Pancreas (tissue), 10 donors: Measurements from ENCODE around the gene SPATS2. TPM values are rescaled to one million over a fixed set of nuclear protein-coding genes. Genes with fewer than 3 reads are reported as not detected.
"Not testable (repeated sequence)": the region's sequence is repeated elsewhere in the genome, so short reads cannot be mapped to it uniquely, and the experiment has no call there.

Source experiments
- ATAC-seq, 4 donors: fragments of 200-7000 bp; cut with Tn5 transposase; one replicate each; pipeline versions ENCODE4 v1.8.0 to v1.9.1; 2020; ENCODE audit warnings: mild to moderate bottlenecking in 4 of 4, moderate library complexity in 4 of 4
- DNase-seq, 6 donors: peaks; one replicate each; pipeline ENCODE4 v3.0.0-alpha.2; 2020
- FAIRE-seq: peaks from 2 replicates; lab custom pipeline; 2012; peaks lifted over from hg19 to GRCh38; lab: Jason Lieb, UNC
- H3K27ac ChIP-seq, 4 donors: fragments of 200-600 bp; sonication (generic); 1 replicate in 3 of 4; 2 replicates in 1 of 4; pipeline versions ENCODE4 v1.5.0 to v1.8.0; 2020
- H3K27me3 ChIP-seq, 4 donors: fragments of 200-600 bp; one replicate each; pipeline ENCODE4 v1.8.0; 2021
- H3K36me3 ChIP-seq, 3 donors: fragments of 200-600 bp; sonication (generic) in 1 of 3; one replicate each; pipeline versions ENCODE4 v1.5.0 to v1.8.0; 2020 to 2021
- H3K4me1 ChIP-seq, 3 donors: fragments of 200-600 bp; one replicate each; pipeline ENCODE4 v1.8.0; 2021
- H3K4me3 ChIP-seq, 4 donors: fragments of 200-600 bp; sonication (generic) in 2 of 4; one replicate each; pipeline versions ENCODE4 v1.5.0 to v1.8.0; 2020 to 2021
- H3K9me3 ChIP-seq, 4 donors: fragments of 200-600 bp; one replicate each; pipeline ENCODE4 v1.8.0; 2021
- CTCF ChIP-seq, 4 donors: fragments of 200-600 bp; sonication (generic) in 3 of 4; IDR thresholded peaks; one replicate each; pipeline versions ENCODE4 v1.5.0 to v1.8.0; 2021; ENCODE audit warnings: antibody characterized with exemption in 4 of 4
- WGBS, 2 donors: extraction: QIAGEN DNeasy Blood & Tissue Kit; methylation state at CpG; one replicate each; pipeline ENCODE4 v1.1.7; 2013; 5-methylcytosine and 5-hydroxymethylcytosine counted together
- intact Hi-C, 3 donors: fragments of 100-400 bp; cut with DNase I; formaldehyde crosslinking; loops; one replicate each; pipeline versions ENCODE4 v1.11.1 to v1.14.2; 2022
- polyA plus RNA-seq, 2 donors: library from polyadenylated mRNA; stranded (reverse); fragments of 200-250 nt; gene quantifications; one replicate each; pipeline ENCODE4 v1.2.3, GENCODE V29; 2013
- total RNA-seq, 6 donors: library from RNA; stranded (reverse); fragmentation: NEBNext Ultra II Directional in 4 of 6; extraction: Animal tissue kit (Norgen Biotek cat#: 25700) in 4 of 6; gene quantifications; one replicate each; pipeline versions ENCODE4 v1.2.1 to v1.2.4, GENCODE V29; 2021 to 2023
- donor health status: healthy with polysubstance abuse.
- donor health status: DM: no; HTN: no; CAD: no; lungs with moderate emphysema.
- donor health status: DM: no; HTN: no; CAD: no.
- donor health status: control.
- donor health status: control.
- donor health status: Bipolar disorder and iron deficiency.
- donor health status: DM: yes; HTN: yes; CAD: no.
- donor health status: DM: no; HTN: no; CAD: no.
- donor health status: DM: no; HTN: no; CAD: no.
- donor health status: DM: yes; HTN: yes; CAD: no.

SPATS2 gene
- 10 to 100 TPM in 2 of 6 donors, 1 to 10 TPM in 4; 7.2 to 12.5 (median 8.6) TPM for total RNA-seq
- 10 to 100 TPM; 10.1 to 10.6 TPM for polyA plus RNA-seq

GRCh38 chr12:49367381-49368239, at the start of gene SPATS2:
Gene SPATS2 (plus strand): TSS chr12:49367462. CDS start chr12:49461013, 93,551 bp downstream.
- Histone ChIP-seq H3K4me1 (peaks cover 0 to 12% (median 12%) of the 10 kb centered on the region in 3 donors), H3K27ac (peak within 1 kb of the TSS; percentile 74 to 93 (median 85)), H3K27me3 (no peaks in the 10 kb centered on the region), H3K36me3 (no peaks in the 10 kb centered on the region), H3K4me3 (peak within 1 kb of the TSS; percentile 74 to 87 (median 84)), H3K9me3 (no peaks in the 10 kb centered on the region)
- FAIRE-seq (no peak), ATAC-seq (peak in 2 of 4 donors; percentile 10 to 19), DNase-seq (peak in 3 of 6 donors; percentile 22 to 94 (median 90))
- intact Hi-C loops: loop anchor here in 1 of 3 donors (10.0 kb wide), 1 partner anchor 207 kb away; no protein-coding TSS in a partner anchor
- no peak for TF ChIP-seq CTCF (IDR thresholded peaks at IDR 0.05)
- 1% methylated on average over 40 to 52 of the region's 52 CpGs for WGBS, 2 donors

DNA sequence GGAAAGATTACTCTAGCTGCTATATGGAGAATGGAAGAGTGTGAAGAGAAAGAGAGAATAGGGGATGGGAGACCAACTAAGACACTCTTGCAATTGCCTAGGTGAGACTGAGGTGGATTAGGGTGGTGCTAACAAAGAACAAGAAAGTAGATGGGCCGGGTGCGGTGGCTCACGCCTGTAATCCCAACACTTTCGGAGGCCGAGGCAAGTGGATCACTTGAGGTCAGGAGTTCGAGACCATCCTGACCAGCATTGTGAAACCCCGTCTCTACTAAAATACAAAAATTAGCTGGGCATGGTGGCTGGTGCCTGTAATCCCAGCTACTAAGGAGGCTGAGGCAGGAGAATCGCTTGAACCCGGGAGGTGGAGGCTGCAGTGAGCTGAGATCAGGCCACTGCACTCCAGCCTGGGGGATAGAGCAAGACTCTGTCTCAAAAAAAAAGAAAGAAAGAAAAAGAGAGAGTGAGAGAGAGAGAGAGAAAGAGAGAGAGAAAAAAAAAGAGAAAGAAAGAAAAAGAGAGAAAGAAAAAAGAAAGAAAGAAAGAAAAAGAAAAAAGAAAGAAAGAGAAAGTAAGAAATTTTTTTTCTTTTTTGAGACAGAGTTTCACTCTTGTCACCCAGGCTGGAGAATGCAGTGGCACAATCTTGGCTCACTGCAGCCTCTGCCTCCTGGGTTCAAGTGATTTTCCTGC, 46.7 kb upstream of the SPATS2 start:
- intact Hi-C loops, H3K27me3 ChIP-seq, H3K9me3 ChIP-seq, H3K4me1 ChIP-seq, FAIRE-seq, H3K27ac ChIP-seq, H3K36me3 ChIP-seq, H3K4me3 ChIP-seq, ATAC-seq: not testable (repeated sequence)
- DNase-seq: peak in 1 of 6 donors; percentile 13
- WGBS, 2 donors: 82 to 90% methylated on average over 9 of the region's 9 CpGs

- ATAC-seq (no peak), FAIRE-seq (no peak), DNase-seq (no peak)
- intact Hi-C loops: no loop called here
- no peak for TF ChIP-seq CTCF (IDR thresholded peaks at IDR 0.05)
- Histone ChIP-seq H3K36me3 (no peaks in the 10 kb centered on the region), H3K9me3 (no peaks in the 10 kb centered on the region), H3K4me1 (no peaks in the 10 kb centered on the region), H3K27ac (peak overlapping the region in 1 of 4 donors; percentile 26), H3K4me3 (peak overlapping the region; percentile 44 to 65 (median 56)), H3K27me3 (no peaks in the 10 kb centered on the region)
- 45 to 47% methylated on average over 12 of the region's 12 CpGs for WGBS, 2 donors
Observed at GRCh38 chr12:49322367-49322707, 44.9 kb upstream of the SPATS2 start.

- H3K27me3 ChIP-seq: no peaks in the 10 kb centered on the region
- peak within 1 kb of the TSS in 1 of 4 donors; percentile 26 for H3K27ac ChIP-seq
- DNase-seq (peak; percentile 97 to 99 (median 98)), FAIRE-seq (peak; percentile 96), ATAC-seq (peak; percentile 99 to 100 (median 100))
- TF ChIP-seq CTCF (IDR thresholded peaks at IDR 0.05): no peak
- H3K4me1 ChIP-seq: no peaks in the 10 kb centered on the region
- intact Hi-C loops: no loop called here
- H3K4me3 ChIP-seq: peak within 1 kb of the TSS; percentile 44 to 65 (median 56)
- H3K9me3 ChIP-seq: no peaks in the 10 kb centered on the region
- WGBS, 2 donors: 0 to 1% methylated on average over 64 to 65 of the region's 65 CpGs
- H3K36me3 ChIP-seq: no peaks in the 10 kb centered on the region
Observed at GRCh38 chr12:49322708-49323523, 44.3 kb upstream of the SPATS2 start, which contains the start of gene TROAP. Gene TROAP (plus strand): TSS chr12:49323255. CDS start chr12:49323609, 354 bp downstream.
